ENCODE measurements around the gene CRACR2B. TPM values are rescaled to one million over a fixed set of nuclear protein-coding genes. Genes with fewer than 3 reads are reported as not detected.

Gene CRACR2B
- total RNA-seq, 2 donors from 2014 or later: 117 to 122 TPM

- ATAC-seq: no peak
Measured at GRCh38 chr11:804599-804964, 23.1 kb upstream of the CRACR2B start.

GRCh38 chr11:808427-809286, 19.1 kb upstream of the CRACR2B start:
- intact Hi-C loops (cut with DNase I, micrococcal nuclease): no loop called here
- ATAC-seq (peak; percentile 8), DNase-seq (no peak)

More at GRCh38 chr11:804599-804964, 23.1 kb upstream of the CRACR2B start:
- DNase-seq: no peak
- intact Hi-C loops (cut with DNase I, micrococcal nuclease): no loop called here

GRCh38 chr11:809287-810039, 18.3 kb upstream of the CRACR2B start, which contains the start of gene RPLP2:
TSS of gene RPLP2 (plus strand) at chr11:809967. CDS start at chr11:810235, 268 bp downstream.
- intact Hi-C loops (cut with DNase I, micrococcal nuclease): no loop called here
- peak; percentile 98 for DNase-seq
- peak; percentile 81 for ATAC-seq

- DNase-seq (no peak), ATAC-seq (peak; percentile 36)
- intact Hi-C loops (cut with DNase I, micrococcal nuclease): no loop called here
Measured at GRCh38 chr11:810040-810567, 17.6 kb upstream of the CRACR2B start.

GRCh38 chr11:811446-812245, 16.1 kb upstream of the CRACR2B start:
- no peak for DNase-seq
- intact Hi-C loops (cut with DNase I, micrococcal nuclease): no loop called here
- no peak for ATAC-seq

GRCh38 chr11:812390-812789, 15.3 kb upstream of the CRACR2B start:
- no peak for ATAC-seq
- intact Hi-C loops (cut with DNase I, micrococcal nuclease): no loop called here
- no peak for DNase-seq

- ATAC-seq (no peak), DNase-seq (no peak)
- intact Hi-C loops (cut with DNase I, micrococcal nuclease): no loop called here
Measured at GRCh38 chr11:813072-813455, 14.7 kb upstream of the CRACR2B start.

- ATAC-seq (no peak), DNase-seq (no peak)
- intact Hi-C loops (cut with DNase I, micrococcal nuclease): no loop called here
Measured at GRCh38 chr11:813456-814096, 14.1 kb upstream of the CRACR2B start.

- no peak for DNase-seq
- ATAC-seq: no peak
- intact Hi-C loops (cut with DNase I, micrococcal nuclease): no loop called here
Measured at GRCh38 chr11:815675-816432, 11.9 kb upstream of the CRACR2B start.

- ATAC-seq (no peak), DNase-seq (no peak)
- intact Hi-C loops (cut with DNase I, micrococcal nuclease): no loop called here
Measured at GRCh38 chr11:816433-816779, 11.3 kb upstream of the CRACR2B start.

- ATAC-seq (peak; percentile 53), DNase-seq (peak; percentile 66 to 79)
- intact Hi-C loops (cut with DNase I, micrococcal nuclease): no loop called here
Measured at GRCh38 chr11:818396-819128, 9.2 kb upstream of the CRACR2B start, which contains the start of gene PNPLA2. TSS of gene PNPLA2 (plus strand) at chr11:818914. CDS start at chr11:819719, 805 bp downstream.

- intact Hi-C loops (cut with DNase I, micrococcal nuclease): no loop called here
- peak; percentile 76 for ATAC-seq
- peak; percentile 91 to 96 for DNase-seq
Measured at GRCh38 chr11:819129-819931, 8.4 kb upstream of the CRACR2B start.

- ATAC-seq: peak; percentile 61
- intact Hi-C loops (cut with DNase I, micrococcal nuclease): no loop called here
- peak; percentile 97 for DNase-seq
Measured at GRCh38 chr11:819943-820649, 7.6 kb upstream of the CRACR2B start.

- intact Hi-C loops (cut with DNase I, micrococcal nuclease): no loop called here
Measured at GRCh38 chr11:820655-821511, 6.8 kb upstream of the CRACR2B start.

More at GRCh38 chr11:820655-821511, 6.8 kb upstream of the CRACR2B start:
- ATAC-seq (peak; percentile 35), DNase-seq (peak in 1 of 2 donors; percentile 86)

Data from left colon (tissue), 2 donors.